Measurements from ENCODE around the gene SLC2A11. TPM values are rescaled to one million over a fixed set of nuclear protein-coding genes. Genes with fewer than 3 reads are reported as not detected.

The SLC2A11 gene
- total and polyA plus RNA-seq, 9 of the 15 experiments (the other 6 are each of a cell fraction or from before 2014, with no cell fraction given), result 0.44 to 2.7 (median 2.1) TPM

DNA sequence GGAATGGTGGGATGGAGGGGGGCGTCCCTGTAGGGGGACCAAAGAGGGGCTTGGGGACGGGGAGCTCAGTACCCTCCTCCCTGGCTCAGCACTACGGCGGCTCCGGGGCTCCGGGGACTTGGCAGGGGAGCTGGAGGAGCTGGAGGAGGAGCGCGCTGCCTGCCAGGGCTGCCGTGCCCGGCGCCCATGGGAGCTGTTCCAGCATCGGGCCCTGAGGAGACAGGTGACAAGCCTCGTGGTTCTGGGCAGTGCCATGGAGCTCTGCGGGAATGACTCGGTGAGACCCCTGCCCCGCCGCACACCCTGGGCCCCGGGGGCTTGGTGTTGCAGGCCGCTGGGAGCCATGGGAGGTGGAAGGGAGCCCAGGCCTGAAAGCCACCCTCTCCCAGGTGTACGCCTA is 24.7 kb downstream of the SLC2A11 start:
- WGBS (ENCODE audit: insufficient coverage, low coverage, missing lambda C conversion rate), result 50% methylated on average over 4 of the region's 20 CpGs
- POLR2A ChIA-PET, result interaction anchor here (0.5 to 0.9 kb wide), 3 partner anchors 17 to 222 kb away, joined by 3 read pairs; no protein-coding TSS in a partner anchor
- BruUV-seq (replicated peaks), result no TSS peak
- ATAC-seq, result no peak
- H3K4me1 ChIP-seq (replicated peaks in 1 of 2; ENCODE audit: control insufficient read depth in 2 of 2, insufficient read depth in 2 of 2, low read length in 2 of 2), result peaks cover 0 to 12% of the 10 kb centered on the region in 2 experiments; a peak in 3 of 5 replicates
- no peak overlapping the region for H2AFZ ChIP-seq (ENCODE audit: low read depth, low read length)
- FAIRE-seq, result no peak
- no peaks in the 10 kb centered on the region for H3K27me3 ChIP-seq (ENCODE audit: control insufficient read depth in 2 of 2, insufficient read depth in 2 of 2, low read length in 2 of 2)
- no peak overlapping the region; a peak in 1 of 4 replicates for H3K9ac ChIP-seq (ENCODE audit: insufficient read depth in 1 of 2, low read depth in 2 of 2, low read length in 2 of 2)
- in situ Hi-C loops (cut with MboI), result no loop called here
- intact Hi-C loops (cut with micrococcal nuclease), result no loop called here
- H3K27ac ChIP-seq (ENCODE audit: extremely low read depth, low read depth, low read length), result no peak overlapping the region
- H3K4me3 ChIP-seq, result no peak overlapping the region
- CTCF ChIA-PET (ENCODE audit: low intra/inter-chr PET ratio), result no interaction called here
- no peaks in the 10 kb centered on the region for H4K20me1 ChIP-seq (replicated peaks; ENCODE audit: control insufficient read depth, insufficient read depth, low read length)
- H3K9me3 ChIP-seq (replicated peaks; ENCODE audit: control insufficient read depth, insufficient read depth, low read depth, low read length), result no peaks in the 10 kb centered on the region
- no peak overlapping the region for H3K4me2 ChIP-seq (ENCODE audit: insufficient read depth, low read length)
- H3K36me3 ChIP-seq (ENCODE audit: control insufficient read depth, insufficient read depth, low read length), result no peaks in the 10 kb centered on the region
- no peak for DNase-seq (ENCODE audit: extremely low read depth in 1 of 4, low spot score in 3 of 4)
- TF ChIP-seq POLR2AphosphoS5 (IDR thresholded peaks at IDR 0.05; ENCODE audit: control insufficient read depth, insufficient read depth, low read depth, low read length), result no peak
- TF ChIP-seq, protein P1, sequence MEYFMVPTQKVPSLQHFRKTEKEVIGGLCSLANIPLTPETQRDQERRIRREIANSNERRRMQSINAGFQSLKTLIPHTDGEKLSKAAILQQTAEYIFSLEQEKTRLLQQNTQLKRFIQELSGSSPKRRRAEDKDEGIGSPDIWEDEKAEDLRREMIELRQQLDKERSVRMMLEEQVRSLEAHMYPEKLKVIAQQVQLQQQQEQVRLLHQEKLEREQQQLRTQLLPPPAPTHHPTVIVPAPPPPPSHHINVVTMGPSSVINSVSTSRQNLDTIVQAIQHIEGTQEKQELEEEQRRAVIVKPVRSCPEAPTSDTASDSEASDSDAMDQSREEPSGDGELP (CRISPR knock-in tag; IDR thresholded peaks at IDR 0.05; ENCODE audit: borderline replicate concordance), result no peak
- no peak for TF ChIP-seq XRCC4 (IDR thresholded peaks at IDR 0.05; ENCODE audit: extremely low read depth, insufficient read depth, insufficient read length)
- TF ChIP-seq JUN (IDR thresholded peaks at IDR 0.05; ENCODE audit: borderline replicate concordance, low read depth, low read length), result no peak
- TF ChIP-seq JUN (CRISPR knock-in tag; IDR thresholded peaks at IDR 0.05; ENCODE audit: borderline replicate concordance), result no peak
- TF ChIP-seq TAL1 (IDR thresholded peaks at IDR 0.05), result no peak
- TF ChIP-seq BRF1 (IDR thresholded peaks at IDR 0.05; ENCODE audit: borderline replicate concordance, extremely low read depth, insufficient read length), result no peak
- TF ChIP-seq SIRT6 (IDR thresholded peaks at IDR 0.05; ENCODE audit: low read depth, low read length), result no peak
- no peak for TF ChIP-seq ZNF316 (IDR thresholded peaks at IDR 0.05)
- no peak for TF ChIP-seq ERF (CRISPR knock-in tag; IDR thresholded peaks at IDR 0.05)
- TF ChIP-seq, protein P2, sequence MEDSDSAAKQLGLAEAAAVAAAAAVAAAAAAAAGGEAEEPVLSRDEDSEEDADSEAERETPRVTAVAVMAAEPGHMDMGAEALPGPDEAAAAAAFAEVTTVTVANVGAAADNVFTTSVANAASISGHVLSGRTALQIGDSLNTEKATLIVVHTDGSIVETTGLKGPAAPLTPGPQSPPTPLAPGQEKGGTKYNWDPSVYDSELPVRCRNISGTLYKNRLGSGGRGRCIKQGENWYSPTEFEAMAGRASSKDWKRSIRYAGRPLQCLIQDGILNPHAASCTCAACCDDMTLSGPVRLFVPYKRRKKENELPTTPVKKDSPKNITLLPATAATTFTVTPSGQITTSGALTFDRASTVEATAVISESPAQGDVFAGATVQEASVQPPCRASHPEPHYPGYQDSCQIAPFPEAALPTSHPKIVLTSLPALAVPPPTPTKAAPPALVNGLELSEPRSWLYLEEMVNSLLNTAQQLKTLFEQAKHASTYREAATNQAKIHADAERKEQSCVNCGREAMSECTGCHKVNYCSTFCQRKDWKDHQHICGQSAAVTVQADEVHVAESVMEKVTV (CRISPR knock-in tag; IDR thresholded peaks at IDR 0.05), result no peak
- no peak for TF ChIP-seq ZNF224 (CRISPR knock-in tag; IDR thresholded peaks at IDR 0.05)
- TF ChIP-seq, protein P3, sequence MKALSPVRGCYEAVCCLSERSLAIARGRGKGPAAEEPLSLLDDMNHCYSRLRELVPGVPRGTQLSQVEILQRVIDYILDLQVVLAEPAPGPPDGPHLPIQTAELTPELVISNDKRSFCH (CRISPR knock-in tag; IDR thresholded peaks at IDR 0.05), result no peak
- TF ChIP-seq, protein P3 (tag; IDR thresholded peaks at IDR 0.05), result no peak
- TF ChIP-seq, protein P4, sequence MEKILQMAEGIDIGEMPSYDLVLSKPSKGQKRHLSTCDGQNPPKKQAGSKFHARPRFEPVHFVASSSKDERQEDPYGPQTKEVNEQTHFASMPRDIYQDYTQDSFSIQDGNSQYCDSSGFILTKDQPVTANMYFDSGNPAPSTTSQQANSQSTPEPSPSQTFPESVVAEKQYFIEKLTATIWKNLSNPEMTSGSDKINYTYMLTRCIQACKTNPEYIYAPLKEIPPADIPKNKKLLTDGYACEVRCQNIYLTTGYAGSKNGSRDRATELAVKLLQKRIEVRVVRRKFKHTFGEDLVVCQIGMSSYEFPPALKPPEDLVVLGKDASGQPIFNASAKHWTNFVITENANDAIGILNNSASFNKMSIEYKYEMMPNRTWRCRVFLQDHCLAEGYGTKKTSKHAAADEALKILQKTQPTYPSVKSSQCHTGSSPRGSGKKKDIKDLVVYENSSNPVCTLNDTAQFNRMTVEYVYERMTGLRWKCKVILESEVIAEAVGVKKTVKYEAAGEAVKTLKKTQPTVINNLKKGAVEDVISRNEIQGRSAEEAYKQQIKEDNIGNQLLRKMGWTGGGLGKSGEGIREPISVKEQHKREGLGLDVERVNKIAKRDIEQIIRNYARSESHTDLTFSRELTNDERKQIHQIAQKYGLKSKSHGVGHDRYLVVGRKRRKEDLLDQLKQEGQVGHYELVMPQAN (IDR thresholded peaks at IDR 0.05; ENCODE audit: borderline replicate concordance), result no peak
- TF ChIP-seq RAD21 (CRISPR knock-in tag; conservative IDR thresholded peaks at IDR 0.05 in 1 of 2, IDR thresholded peaks at IDR 0.05 in 1 of 2), result no peak
- TF ChIP-seq BACH1 (tag; IDR thresholded peaks at IDR 0.05), result no peak
- TF ChIP-seq, protein P5, sequence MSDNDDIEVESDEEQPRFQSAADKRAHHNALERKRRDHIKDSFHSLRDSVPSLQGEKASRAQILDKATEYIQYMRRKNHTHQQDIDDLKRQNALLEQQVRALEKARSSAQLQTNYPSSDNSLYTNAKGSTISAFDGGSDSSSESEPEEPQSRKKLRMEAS (CRISPR knock-in tag; IDR thresholded peaks at IDR 0.05), result no peak
- H3K9me1 ChIP-seq (ENCODE audit: control insufficient read depth, insufficient read depth, low read length), result no peaks in the 10 kb centered on the region
- H3K79me2 ChIP-seq (ENCODE audit: control insufficient read depth, insufficient read depth, low read length), result no peaks in the 10 kb centered on the region
